OCI-LY1 (cell line): Measurements from ENCODE around the gene TRMU.

Experiments used
- H2AFZ ChIP-seq: fragments of 200-600 bp; sonication (generic), shearing (Covaris generic); 2 replicates; pipeline ENCODE4 v1.6.0; 2014; ENCODE audit warnings: antibody characterized with exemption, mild to moderate bottlenecking, low read length
- H3F3A ChIP-seq: fragments of 200-600 bp; sonication (generic), shearing (Covaris generic); 2 replicates; pipeline ENCODE4 v1.6.0; 2014; ENCODE audit warnings: mild to moderate bottlenecking, antibody characterized with exemption, low read length, moderate library complexity; ENCODE audit not compliant: insufficient read depth
- H3K27ac ChIP-seq: fragments of 200-600 bp; sonication (generic); 2 replicates; pipeline ENCODE4 v1.5.1; 2014; ENCODE audit warnings: low read length, mixed run types, mild to moderate bottlenecking, low read depth; ENCODE audit not compliant: poor library complexity, severe bottlenecking
- H3K27me3 ChIP-seq: fragments of 200-600 bp; sonication (generic); 2 replicates; pipeline ENCODE4 v1.6.0; 2014; ENCODE audit warnings: antibody characterized with exemption, mild to moderate bottlenecking, low read length, moderate library complexity; ENCODE audit not compliant: insufficient read depth
- H3K36me3 ChIP-seq: fragments of 200-600 bp; sonication (generic); 2 replicates; pipeline ENCODE4 v1.6.1; 2014; ENCODE audit warnings: mild to moderate bottlenecking, antibody characterized with exemption, low read length, moderate library complexity, mixed read lengths; ENCODE audit not compliant: insufficient read depth
- H3K4me1 ChIP-seq: fragments of 200-600 bp; sonication (generic); 2 replicates; pipeline ENCODE4 v1.5.1; 2014; ENCODE audit warnings: mild to moderate bottlenecking, low read length, moderate library complexity; ENCODE audit not compliant: insufficient read depth, severe bottlenecking
- H3K4me2 ChIP-seq: fragments of 200-600 bp; sonication (generic), shearing (Covaris generic); 2 replicates; pipeline ENCODE4 v1.6.1; 2014; ENCODE audit warnings: low read length
- H3K4me3 ChIP-seq: fragments of 200-600 bp; sonication (generic); 2 replicates; pipeline ENCODE4 v1.5.1; 2014; ENCODE audit warnings: low read length, low read depth, mild to moderate bottlenecking, mixed read lengths; ENCODE audit not compliant: poor library complexity, severe bottlenecking
- H3K79me2 ChIP-seq: fragments of 200-600 bp; shearing (Covaris generic); 2 replicates; pipeline ENCODE4 v1.6.1; 2016; ENCODE audit warnings: mixed run types, low read length, mixed read lengths; ENCODE audit not compliant: insufficient read depth
- H3K9ac ChIP-seq: fragments of 200-600 bp; sonication (generic), shearing (Covaris generic); 2 replicates; pipeline ENCODE4 v1.6.1; 2014; ENCODE audit warnings: mild to moderate bottlenecking, low read length, mixed read lengths
- H3K9me2 ChIP-seq: fragments of 200-600 bp; sonication (generic), shearing (Covaris generic); 2 replicates; pipeline ENCODE4 v1.6.1; 2014; ENCODE audit warnings: low read depth, mild to moderate bottlenecking, low read length, mixed read lengths
- H3K9me3 ChIP-seq: fragments of 200-600 bp; shearing (Covaris generic); 2 replicates; pipeline ENCODE4 v1.6.1; 2014; ENCODE audit warnings: low read length, mixed read lengths
- H4K20me1 ChIP-seq: fragments of 200-600 bp; sonication (generic), shearing (Covaris generic); 2 replicates; pipeline ENCODE4 v1.6.0; 2016; ENCODE audit warnings: mild to moderate bottlenecking, low read length; ENCODE audit not compliant: insufficient read depth
- CTCF ChIP-seq: fragments of 200-600 bp; sonication (generic), shearing (Covaris generic); IDR thresholded peaks from 2 replicates; pipeline ENCODE4 v1.5.1; 2017; ENCODE audit warnings: mild to moderate bottlenecking, antibody characterized with exemption, low read length, moderate library complexity, mixed read lengths
- EZH2 ChIP-seq: fragments of 200-600 bp; sonication (generic), shearing (Covaris generic); IDR thresholded peaks from 2 replicates; pipeline ENCODE4 v1.8.0; 2017; ENCODE audit warnings: borderline replicate concordance, mixed run types, mild to moderate bottlenecking, antibody characterized with exemption, low read length, moderate library complexity, mixed read lengths

TRMU gene

GRCh38 chr22:46315976-46316375 lies 19.5 kb upstream of the TRMU start:
- Histone ChIP-seq H3K27ac (no peak overlapping the region), H4K20me1 (no peaks in the 10 kb centered on the region), H3K4me2 (no peak overlapping the region), H2AFZ (no peak overlapping the region), H3K4me1 (no peaks in the 10 kb centered on the region), H3K27me3 (no peaks in the 10 kb centered on the region), H3F3A (no peaks in the 10 kb centered on the region), H3K9ac (no peak overlapping the region), H3K79me2 (no peaks in the 10 kb centered on the region), H3K36me3 (peaks cover 86% of the 10 kb centered on the region), H3K9me2 (no peaks in the 10 kb centered on the region), H3K4me3 (no peak overlapping the region), H3K9me3 (no peaks in the 10 kb centered on the region)
- TF ChIP-seq CTCF (no peak), EZH2 (no peak)

- TF ChIP-seq CTCF (no peak), EZH2 (no peak)
- H3K4me1 ChIP-seq: no peaks in the 10 kb centered on the region
- no peaks in the 10 kb centered on the region for H3K27me3 ChIP-seq
- H3K4me2 ChIP-seq: no peak overlapping the region
- H2AFZ ChIP-seq: no peak overlapping the region
- no peak overlapping the region for H3K9ac ChIP-seq
- H3K9me3 ChIP-seq: no peaks in the 10 kb centered on the region
- no peaks in the 10 kb centered on the region for H3F3A ChIP-seq
- peaks cover 84% of the 10 kb centered on the region for H3K36me3 ChIP-seq
- H3K4me3 ChIP-seq: no peak overlapping the region
- no peak overlapping the region for H3K27ac ChIP-seq
- H3K79me2 ChIP-seq: no peaks in the 10 kb centered on the region
- H4K20me1 ChIP-seq: no peaks in the 10 kb centered on the region
- H3K9me2 ChIP-seq: no peaks in the 10 kb centered on the region
Measured at GRCh38 chr22:46317646-46318045, 17.9 kb upstream of the TRMU start.

GRCh38 chr22:46318576-46318975 lies 16.9 kb upstream of the TRMU start:
- no peak overlapping the region for H3K9ac ChIP-seq
- no peaks in the 10 kb centered on the region for H3K9me2 ChIP-seq
- TF ChIP-seq CTCF (no peak), EZH2 (no peak)
- H2AFZ ChIP-seq: no peak overlapping the region
- no peaks in the 10 kb centered on the region for H3K27me3 ChIP-seq
- H3K27ac ChIP-seq: no peak overlapping the region
- no peak overlapping the region for H3K4me3 ChIP-seq
- H3K36me3 ChIP-seq: peaks cover 94% of the 10 kb centered on the region
- H3K4me2 ChIP-seq: no peak overlapping the region
- no peaks in the 10 kb centered on the region for H3K9me3 ChIP-seq
- H3K79me2 ChIP-seq: no peaks in the 10 kb centered on the region
- no peaks in the 10 kb centered on the region for H4K20me1 ChIP-seq
- no peaks in the 10 kb centered on the region for H3K4me1 ChIP-seq
- H3F3A ChIP-seq: no peaks in the 10 kb centered on the region
